Mesendoderm (in vitro differentiated cells): Measurements from ENCODE around the gene E2F2.

Source experiments
- DNase-seq: peaks from one replicate; pipeline ENCODE4 v3.0.0; 2013
- H2AK5ac ChIP-seq: 2 replicates; pipeline ENCODE4 v1.6.1; 2013; ENCODE audit warnings: low read length, inconsistent platforms
- H2BK120ac ChIP-seq: 2 replicates; pipeline ENCODE4 v1.6.1; 2013; ENCODE audit warnings: low read depth, mild to moderate bottlenecking, low read length, moderate library complexity, mixed read lengths
- H2BK15ac ChIP-seq: replicated peaks from 2 replicates; pipeline ENCODE4 v1.6.1; 2013; ENCODE audit warnings: low read depth, mild to moderate bottlenecking, moderate library complexity
- H2BK5ac ChIP-seq: 2 replicates; pipeline ENCODE4 v1.6.1; 2013; ENCODE audit warnings: low read length, inconsistent platforms
- H3K18ac ChIP-seq: 2 replicates; pipeline ENCODE4 v1.6.1; 2013; ENCODE audit warnings: mild to moderate bottlenecking, low read length, mixed read lengths
- H3K23ac ChIP-seq: one replicate; pipeline ENCODE4 v1.6.1; 2013; ENCODE audit warnings: low read length
- H3K27ac ChIP-seq: 2 replicates; pipeline ENCODE4 v1.5.1; 2013; ENCODE audit warnings: low read depth, mild to moderate bottlenecking, inconsistent platforms, low read length, moderate library complexity
- H3K27me3 ChIP-seq: 2 replicates; pipeline ENCODE4 v1.6.1; 2013; ENCODE audit warnings: low read length, control low read depth, mild to moderate bottlenecking, inconsistent platforms; ENCODE audit not compliant: insufficient read depth, poor library complexity
- H3K36me3 ChIP-seq: 2 replicates; pipeline ENCODE4 v1.6.1; 2013; ENCODE audit warnings: low read length, inconsistent platforms; ENCODE audit not compliant: control insufficient read depth, insufficient read depth
- H3K4ac ChIP-seq: one replicate; pipeline ENCODE4 v1.6.1; 2013; ENCODE audit warnings: low read depth, mild to moderate bottlenecking, low read length, moderate library complexity
- H3K4me1 ChIP-seq: 2 replicates; pipeline ENCODE4 v1.6.1; 2013; ENCODE audit warnings: low read depth, low read length, inconsistent platforms; ENCODE audit not compliant: control insufficient read depth
- H3K4me2 ChIP-seq: 2 replicates; pipeline ENCODE4 v1.6.1; 2013; ENCODE audit warnings: low read length
- H3K4me3 ChIP-seq: 2 replicates; pipeline ENCODE4 v1.5.1; 2013; ENCODE audit warnings: mild to moderate bottlenecking, low read length
- H3K56ac ChIP-seq: one replicate; pipeline ENCODE4 v1.6.1; 2013; ENCODE audit warnings: low read length
- H3K79me1 ChIP-seq: 2 replicates; pipeline ENCODE4 v1.6.1; 2013; ENCODE audit warnings: low read length, inconsistent platforms
- H3K79me2 ChIP-seq: 2 replicates; pipeline ENCODE4 v1.6.1; 2013; ENCODE audit warnings: mild to moderate bottlenecking, low read length; ENCODE audit not compliant: control insufficient read depth, insufficient read depth
- H3K9ac ChIP-seq: 2 replicates; pipeline ENCODE4 v1.6.1; 2013; ENCODE audit warnings: low read length, inconsistent platforms
- H4K5ac ChIP-seq: one replicate; pipeline ENCODE4 v1.6.1; 2013; ENCODE audit warnings: low read length
- H4K8ac ChIP-seq: one replicate; pipeline ENCODE4 v1.6.1; 2013; ENCODE audit warnings: low read depth, mild to moderate bottlenecking, control low read depth, low read length, moderate library complexity
- WGBS: extraction: QIAGEN DNeasy Blood & Tissue Kit; methylation state at CpG from one replicate; pipeline ENCODE4 v1.1.7; 2013; ENCODE audit warnings: low lambda C conversion rate, missing lambda C conversion rate; ENCODE audit not compliant: insufficient coverage; ENCODE audit errors: extremely low coverage; 5-methylcytosine and 5-hydroxymethylcytosine counted together

Gene E2F2

GRCh38 chr1:23528250-23528978 lies 2.6 kb downstream of the E2F2 start:
- Histone ChIP-seq H2BK15ac (no peak overlapping the region), H3K79me2 (no peaks in the 10 kb centered on the region), H3K56ac (no peak overlapping the region), H3K18ac (no peak overlapping the region), H4K5ac (no peak overlapping the region), H4K8ac (no peak overlapping the region), H3K79me1 (no peaks in the 10 kb centered on the region), H2BK5ac (no peak overlapping the region), H2AK5ac (no peak overlapping the region), H3K4me3 (no peak overlapping the region), H3K27me3 (no peaks in the 10 kb centered on the region), H2BK120ac (no peak overlapping the region), H3K4me2 (no peak overlapping the region), H3K4ac (no peak overlapping the region), H3K4me1 (peaks cover 3% of the 10 kb centered on the region), H3K27ac (no peak overlapping the region), H3K36me3 (no peaks in the 10 kb centered on the region), H3K23ac (no peak overlapping the region), H3K9ac (no peak overlapping the region)
- WGBS: no CpG with 5 or more reads among the region's 9 CpGs
- DNase-seq: no peak

- WGBS: no CpG with 5 or more reads among the region's 6 CpGs
- Histone ChIP-seq H3K56ac (no peak overlapping the region), H3K23ac (no peak overlapping the region), H3K4me2 (no peak overlapping the region), H2BK5ac (no peak overlapping the region), H3K18ac (no peak overlapping the region), H2BK120ac (no peak overlapping the region), H3K4me1 (peaks cover 3% of the 10 kb centered on the region), H3K27ac (no peak overlapping the region), H3K79me1 (no peaks in the 10 kb centered on the region), H3K9ac (no peak overlapping the region), H3K4me3 (no peak overlapping the region), H3K79me2 (no peaks in the 10 kb centered on the region), H3K4ac (no peak overlapping the region), H2BK15ac (no peak overlapping the region), H2AK5ac (no peak overlapping the region), H4K5ac (no peak overlapping the region), H4K8ac (no peak overlapping the region), H3K36me3 (no peaks in the 10 kb centered on the region), H3K27me3 (no peaks in the 10 kb centered on the region)
- no peak for DNase-seq
These were observed 3.2 kb downstream of the E2F2 start for GRCh38 chr1:23527900-23528249.

- H3K27ac ChIP-seq: no peak overlapping the region
- H3K79me1 ChIP-seq: no peaks in the 10 kb centered on the region
- no peak overlapping the region for H4K8ac ChIP-seq
- H2BK15ac ChIP-seq: no peak overlapping the region
- H3K36me3 ChIP-seq: no peaks in the 10 kb centered on the region
- H4K5ac ChIP-seq: no peak overlapping the region
- no peak overlapping the region for H3K4me2 ChIP-seq
- WGBS: no CpG with 5 or more reads among the region's 7 CpGs
- H3K4me1 ChIP-seq: peaks cover 3% of the 10 kb centered on the region
- DNase-seq: no peak
- no peak overlapping the region for H3K23ac ChIP-seq
- H2AK5ac ChIP-seq: no peak overlapping the region
- no peaks in the 10 kb centered on the region for H3K79me2 ChIP-seq
- H3K9ac ChIP-seq: no peak overlapping the region
- no peak overlapping the region for H2BK120ac ChIP-seq
- H3K18ac ChIP-seq: no peak overlapping the region
- H3K4ac ChIP-seq: no peak overlapping the region
- H3K27me3 ChIP-seq: no peaks in the 10 kb centered on the region
- no peak overlapping the region for H3K4me3 ChIP-seq
- no peak overlapping the region for H2BK5ac ChIP-seq
- H3K56ac ChIP-seq: no peak overlapping the region
These were observed 3.7 kb downstream of the E2F2 start for GRCh38 chr1:23527366-23527765.

GRCh38 chr1:23526329-23527041 lies 4.5 kb downstream of the E2F2 start:
- no peak overlapping the region for H3K56ac ChIP-seq
- no peak overlapping the region for H4K5ac ChIP-seq
- H3K4me1 ChIP-seq: peaks cover 3% of the 10 kb centered on the region
- no peak overlapping the region for H4K8ac ChIP-seq
- H3K4me2 ChIP-seq: no peak overlapping the region
- H3K4me3 ChIP-seq: no peak overlapping the region
- H3K4ac ChIP-seq: no peak overlapping the region
- H2BK15ac ChIP-seq: no peak overlapping the region
- DNase-seq: no peak
- no peak overlapping the region for H3K18ac ChIP-seq
- H3K27me3 ChIP-seq: no peaks in the 10 kb centered on the region
- no peak overlapping the region for H2AK5ac ChIP-seq
- H3K79me1 ChIP-seq: no peaks in the 10 kb centered on the region
- H3K23ac ChIP-seq: no peak overlapping the region
- no peak overlapping the region for H3K27ac ChIP-seq
- no peaks in the 10 kb centered on the region for H3K36me3 ChIP-seq
- H3K9ac ChIP-seq: no peak overlapping the region
- WGBS: no CpG with 5 or more reads among the region's 8 CpGs
- no peak overlapping the region for H2BK5ac ChIP-seq
- no peak overlapping the region for H2BK120ac ChIP-seq
- no peaks in the 10 kb centered on the region for H3K79me2 ChIP-seq

- no peaks in the 10 kb centered on the region for H3K36me3 ChIP-seq
- DNase-seq: no peak
- no peak overlapping the region for H3K4me2 ChIP-seq
- H3K27ac ChIP-seq: no peak overlapping the region
- H2BK120ac ChIP-seq: no peak overlapping the region
- H4K5ac ChIP-seq: no peak overlapping the region
- no peak overlapping the region for H3K56ac ChIP-seq
- WGBS: no CpG with 5 or more reads among the region's 5 CpGs
- no peaks in the 10 kb centered on the region for H3K79me1 ChIP-seq
- no peak overlapping the region for H3K18ac ChIP-seq
- H3K23ac ChIP-seq: no peak overlapping the region
- H2BK5ac ChIP-seq: no peak overlapping the region
- H2AK5ac ChIP-seq: no peak overlapping the region
- H4K8ac ChIP-seq: no peak overlapping the region
- H3K79me2 ChIP-seq: no peaks in the 10 kb centered on the region
- H2BK15ac ChIP-seq: no peak overlapping the region
- H3K4me3 ChIP-seq: no peak overlapping the region
- H3K4ac ChIP-seq: no peak overlapping the region
- H3K4me1 ChIP-seq: peaks cover 3% of the 10 kb centered on the region
- H3K9ac ChIP-seq: no peak overlapping the region
- no peaks in the 10 kb centered on the region for H3K27me3 ChIP-seq
These were observed 5.3 kb downstream of the E2F2 start for GRCh38 chr1:23525558-23526250.
